Measurements from ENCODE around the gene PECR. TPM values are rescaled to one million over a fixed set of nuclear protein-coding genes. Genes with fewer than 3 reads are reported as not detected.

Gene PECR
- total RNA-seq, 1 donor from 2014 or later: 6.6 TPM

GRCh38 chr2:216092646-216093045, 11.0 kb upstream of the PECR start:
- Mint-ChIP-seq H3K36me3 (ENCODE audit: low read depth) (no peaks in the 10 kb centered on the region), H3K4me1 (ENCODE audit: low read depth) (peaks cover 10% of the 10 kb centered on the region), H3K27ac (ENCODE audit: unreplicated experiment) (no peak overlapping the region), H3K4me3 (ENCODE audit: unreplicated experiment) (no peak overlapping the region), H3K9me3 (ENCODE audit: low read depth) (no peaks in the 10 kb centered on the region), H3K27me3 (ENCODE audit: low read depth) (no peaks in the 10 kb centered on the region)
- TF ChIP-seq CTCF (IDR thresholded peaks at IDR 0.05): no peak
- no peak for DNase-seq (ENCODE audit: low spot score)

- H3K4me3 Mint-ChIP-seq (ENCODE audit: unreplicated experiment): no peak overlapping the region
- H3K27ac Mint-ChIP-seq (ENCODE audit: unreplicated experiment): peak overlapping the region; percentile 75
- no peak for DNase-seq (ENCODE audit: low spot score)
- H3K36me3 Mint-ChIP-seq (ENCODE audit: low read depth): no peaks in the 10 kb centered on the region
- H3K4me1 Mint-ChIP-seq (ENCODE audit: low read depth): peaks cover 10% of the 10 kb centered on the region
- H3K27me3 Mint-ChIP-seq (ENCODE audit: low read depth): no peaks in the 10 kb centered on the region
- TF ChIP-seq CTCF (IDR thresholded peaks at IDR 0.05): no peak
- no peaks in the 10 kb centered on the region for H3K9me3 Mint-ChIP-seq (ENCODE audit: low read depth)
Measured at GRCh38 chr2:216090369-216090786, 8.8 kb upstream of the PECR start.

- H3K4me1 Mint-ChIP-seq (ENCODE audit: low read depth): peaks cover 25% of the 10 kb centered on the region
- no peaks in the 10 kb centered on the region for H3K27me3 Mint-ChIP-seq (ENCODE audit: low read depth)
- no peak for TF ChIP-seq CTCF (IDR thresholded peaks at IDR 0.05)
- H3K9me3 Mint-ChIP-seq (ENCODE audit: low read depth): no peaks in the 10 kb centered on the region
- H3K4me3 Mint-ChIP-seq (ENCODE audit: unreplicated experiment): no peak overlapping the region
- no peaks in the 10 kb centered on the region for H3K36me3 Mint-ChIP-seq (ENCODE audit: low read depth)
- no peak for DNase-seq (ENCODE audit: low spot score)
- no peak overlapping the region for H3K27ac Mint-ChIP-seq (ENCODE audit: unreplicated experiment)
Measured at GRCh38 chr2:216086207-216086893, 4.7 kb upstream of the PECR start.

- DNase-seq (ENCODE audit: low spot score): no peak
- Mint-ChIP-seq H3K4me1 (ENCODE audit: low read depth) (peaks cover 19% of the 10 kb centered on the region), H3K9me3 (ENCODE audit: low read depth) (no peaks in the 10 kb centered on the region), H3K36me3 (ENCODE audit: low read depth) (no peaks in the 10 kb centered on the region), H3K27me3 (ENCODE audit: low read depth) (no peaks in the 10 kb centered on the region), H3K27ac (ENCODE audit: unreplicated experiment) (no peak overlapping the region), H3K4me3 (ENCODE audit: unreplicated experiment) (no peak overlapping the region)
- TF ChIP-seq CTCF (IDR thresholded peaks at IDR 0.05): no peak
Measured at GRCh38 chr2:216084547-216084946, 2.9 kb upstream of the PECR start.

GRCh38 chr2:216083464-216084281, 2.1 kb upstream of the PECR start:
- TF ChIP-seq CTCF (IDR thresholded peaks at IDR 0.05): no peak
- peaks cover 22% of the 10 kb centered on the region for H3K4me1 Mint-ChIP-seq (ENCODE audit: low read depth)
- no peak for DNase-seq (ENCODE audit: low spot score)
- H3K27ac Mint-ChIP-seq (ENCODE audit: unreplicated experiment): no peak overlapping the region
- no peaks in the 10 kb centered on the region for H3K36me3 Mint-ChIP-seq (ENCODE audit: low read depth)
- no peaks in the 10 kb centered on the region for H3K27me3 Mint-ChIP-seq (ENCODE audit: low read depth)
- no peaks in the 10 kb centered on the region for H3K9me3 Mint-ChIP-seq (ENCODE audit: low read depth)
- H3K4me3 Mint-ChIP-seq (ENCODE audit: unreplicated experiment): no peak overlapping the region

Data from chondrocyte (in vitro differentiated cells).